Osteocyte (in vitro differentiated cells): Measurements from ENCODE around the gene RAPGEFL1. TPM values are rescaled to one million over a fixed set of nuclear protein-coding genes. Genes with fewer than 3 reads are reported as not detected.
"Not testable (repeated sequence)": the region's sequence is repeated elsewhere in the genome, so short reads cannot be mapped to it uniquely, and the experiment has no call there.

Experiments used
- DNase-seq: peaks from one replicate; pipeline ENCODE4 v3.0.0; 2021; ENCODE audit warnings: mixed read lengths; ENCODE audit not compliant: unreplicated experiment; ENCODE audit errors: extremely low spot score
- H3K27ac Mint-ChIP-seq: one replicate; pipeline ENCODE4 v1.8.0; 2021; ENCODE audit warnings: mild to moderate bottlenecking, mixed read lengths; ENCODE audit not compliant: unreplicated experiment
- H3K27me3 Mint-ChIP-seq: one replicate; pipeline ENCODE4 v1.8.0; 2021; ENCODE audit warnings: mixed read lengths; ENCODE audit not compliant: unreplicated experiment
- H3K36me3 Mint-ChIP-seq: one replicate; pipeline ENCODE4 v1.8.0; 2021; ENCODE audit warnings: mixed read lengths; ENCODE audit not compliant: unreplicated experiment
- H3K4me1 Mint-ChIP-seq: one replicate; pipeline ENCODE4 v1.8.0; 2021; ENCODE audit warnings: mixed read lengths; ENCODE audit not compliant: unreplicated experiment
- H3K4me3 Mint-ChIP-seq: one replicate; pipeline ENCODE4 v1.8.0; 2021; ENCODE audit warnings: mild to moderate bottlenecking, moderate library complexity, mixed read lengths; ENCODE audit not compliant: unreplicated experiment
- H3K9me3 Mint-ChIP-seq: one replicate; pipeline ENCODE4 v1.8.0; 2021; ENCODE audit warnings: mixed read lengths; ENCODE audit not compliant: unreplicated experiment
- CTCF ChIP-seq: fragments of 200-600 bp; sonication (generic); IDR thresholded peaks from 2 replicates; pipeline ENCODE4 v1.5.0; 2021; ENCODE audit warnings: antibody characterized with exemption, mild to moderate bottlenecking, moderate library complexity
- total RNA-seq: library from RNA; stranded (reverse); gene quantifications from 2 replicates; pipeline ENCODE4 v1.2.1, GENCODE V29; 2021

The RAPGEFL1 gene
- total RNA-seq, 1 donor from 2014 or later = 6.8 TPM

DNA sequence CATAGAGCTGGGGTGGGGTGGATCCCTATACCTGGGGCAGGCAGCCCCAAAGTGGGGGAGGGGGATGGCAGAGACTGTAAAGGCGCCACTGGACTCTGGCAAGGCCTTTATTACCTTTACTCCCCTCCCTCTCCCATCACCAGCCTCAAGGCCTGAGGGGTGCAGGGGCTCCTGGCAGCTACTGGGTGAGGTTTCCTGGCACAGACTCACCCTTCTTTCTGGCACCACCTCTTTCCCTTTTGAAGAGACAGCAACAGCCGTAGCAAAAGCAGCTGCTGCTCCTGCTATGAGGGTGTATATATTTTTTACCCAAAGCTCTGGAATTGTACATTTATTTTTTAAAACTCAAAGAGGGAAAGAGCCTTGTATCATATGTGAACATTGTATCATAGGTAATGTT lies 17.6 kb downstream of the RAPGEFL1 start:
- Mint-ChIP-seq H3K27me3 (no peaks in the 10 kb centered on the region), H3K4me1 (peaks cover 14% of the 10 kb centered on the region), H3K36me3 (no peaks in the 10 kb centered on the region)

GRCh38 chr17:40197550-40197949 lies 20.3 kb downstream of the RAPGEFL1 start:
- Mint-ChIP-seq H3K4me1 (peaks cover 3% of the 10 kb centered on the region), H3K4me3 (no peak overlapping the region), H3K9me3 (no peaks in the 10 kb centered on the region), H3K27ac (no peak overlapping the region), H3K27me3 (no peaks in the 10 kb centered on the region), H3K36me3 (no peaks in the 10 kb centered on the region)
- no peak for DNase-seq
- TF ChIP-seq CTCF = no peak

More for the DNA sequence above, 17.6 kb downstream of the RAPGEFL1 start:
- no peak overlapping the region for H3K4me3 Mint-ChIP-seq
- no peak for TF ChIP-seq CTCF
- no peak overlapping the region for H3K27ac Mint-ChIP-seq
- no peaks in the 10 kb centered on the region for H3K9me3 Mint-ChIP-seq
- no peak for DNase-seq

DNA sequence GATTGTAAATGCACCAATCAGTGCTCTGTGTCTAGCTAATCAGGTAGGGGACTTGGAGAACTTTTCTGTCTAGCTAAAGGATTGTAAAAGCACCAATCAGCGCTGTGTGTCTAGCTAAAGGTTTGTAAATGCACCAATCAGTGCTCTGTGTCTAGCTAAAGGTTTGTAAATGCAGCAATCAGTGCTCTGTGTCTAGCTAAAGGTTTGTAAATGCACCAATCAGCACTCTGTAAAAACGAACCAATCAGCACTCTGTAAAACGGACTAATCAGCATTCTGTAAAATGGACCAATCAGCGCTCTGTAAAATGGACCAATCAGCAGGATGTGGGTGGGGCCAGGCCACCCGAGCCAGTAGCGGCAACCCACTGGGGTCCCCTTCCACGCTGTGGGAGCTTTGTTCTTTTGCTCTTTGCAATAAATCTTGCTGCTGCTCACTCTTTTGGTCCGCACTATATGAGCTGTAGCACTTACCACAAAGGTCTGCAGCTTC lies 20.7 kb downstream of the RAPGEFL1 start:
- DNase-seq, H3K4me1 Mint-ChIP-seq, H3K9me3 Mint-ChIP-seq, H3K4me3 Mint-ChIP-seq, H3K27me3 Mint-ChIP-seq, H3K27ac Mint-ChIP-seq, H3K36me3 Mint-ChIP-seq: not testable (repeated sequence)

DNA sequence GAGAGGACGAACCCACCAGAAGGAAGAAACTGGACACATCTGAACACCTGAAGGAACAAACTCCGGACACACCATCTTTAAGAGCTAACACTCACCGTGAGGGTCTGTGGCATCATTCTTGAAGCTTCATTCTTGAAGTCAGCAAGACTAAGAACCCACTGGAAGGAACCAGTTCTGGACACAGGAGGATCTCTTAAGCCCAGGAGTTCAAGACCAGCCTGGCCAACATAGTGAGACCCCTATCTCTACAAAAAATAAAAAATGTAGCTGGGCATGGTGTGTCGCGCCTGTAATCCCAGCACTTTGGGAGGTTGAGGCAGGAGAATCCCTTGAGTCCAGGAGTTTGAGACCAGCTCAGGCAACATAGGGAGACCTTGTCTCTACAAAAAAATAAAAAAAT lies 21.3 kb downstream of the RAPGEFL1 start:
- Mint-ChIP-seq H3K27ac (no peak overlapping the region), H3K4me1 (peaks cover 3% of the 10 kb centered on the region), H3K9me3 (no peaks in the 10 kb centered on the region), H3K27me3 (peaks cover 2% of the 10 kb centered on the region), H3K4me3 (no peak overlapping the region), H3K36me3 (no peaks in the 10 kb centered on the region)
- TF ChIP-seq CTCF = no peak
- no peak for DNase-seq

- no peaks in the 10 kb centered on the region for H3K36me3 Mint-ChIP-seq
- H3K4me1 Mint-ChIP-seq = peaks cover 3% of the 10 kb centered on the region
- H3K4me3 Mint-ChIP-seq = no peak overlapping the region
- H3K27me3 Mint-ChIP-seq = peaks cover 2% of the 10 kb centered on the region
- H3K9me3 Mint-ChIP-seq = no peaks in the 10 kb centered on the region
- DNase-seq = no peak
- H3K27ac Mint-ChIP-seq = no peak overlapping the region
- TF ChIP-seq CTCF = no peak
These were observed 25.9 kb downstream of the RAPGEFL1 start for GRCh38 chr17:40203131-40203530.

DNA sequence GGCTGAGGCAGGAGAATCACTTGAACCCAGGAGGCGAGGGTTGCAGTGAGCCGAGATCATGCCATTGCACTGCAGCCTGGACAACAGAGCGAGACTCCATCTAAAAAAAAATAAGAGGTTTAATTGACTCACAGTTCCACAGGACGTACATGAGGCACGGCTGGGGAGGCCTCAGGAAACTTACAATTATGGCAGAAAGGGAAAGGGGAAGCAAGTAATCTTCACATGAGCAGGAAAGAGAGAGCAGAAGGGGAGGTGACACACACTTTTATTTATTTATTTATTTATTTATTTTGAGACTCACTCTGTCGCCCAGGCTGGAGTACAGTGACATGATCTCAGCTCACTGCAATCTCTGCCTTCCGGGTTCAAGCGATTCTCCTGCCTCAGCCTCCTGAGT lies 28.9 kb downstream of the RAPGEFL1 start:
- not testable (repeated sequence) for H3K27me3 Mint-ChIP-seq, H3K4me1 Mint-ChIP-seq, DNase-seq, H3K9me3 Mint-ChIP-seq, H3K27ac Mint-ChIP-seq, H3K36me3 Mint-ChIP-seq, H3K4me3 Mint-ChIP-seq
